K562 (cell line): ENCODE data around the gene PPFIBP2. TPM values are rescaled to one million over a fixed set of nuclear protein-coding genes. Genes with fewer than 3 reads are reported as not detected.

Experiments used
- ATAC-seq: fragments of 200-7000 bp; cut with Tn5 transposase; 3 replicates; pipeline ENCODE4 v1.9.1; 2020; ENCODE audit warnings: moderate library complexity
- BruUV-seq: library from RNA; stranded (reverse); fragments of 400-500 nt; replicated peaks from 2 replicates; lab custom pipeline; 2021; lab: Mats Ljungman, UMichigan
- CTCF ChIA-PET: fragments of 300-600 bp; formaldehyde crosslinking; extraction: SDS; loops from one replicate; lab custom pipeline; 2021; ENCODE audit warnings: low intra/inter-chr PET ratio; lab: Yijun Ruan, JAX
- POLR2A ChIA-PET: fragments of 300-600, 350-650 bp; sonication (Branson Sonifier 250); formaldehyde crosslinking; extraction: SDS; loops from one replicate; lab custom pipeline; 2021; ENCODE audit warnings: antibody characterized with exemption, inconsistent platforms; lab: Yijun Ruan, JAX
- DNase-seq, 4 experiments: peaks; one replicate each; pipeline versions ENCODE4 v3.0.0 to v3.0.0-alpha.2; 2011 to 2018; ENCODE audit warnings: low spot score in 3 of 4, mixed read lengths in 3 of 4; ENCODE audit errors: extremely low read depth in 1 of 4
- FAIRE-seq: peaks from 2 replicates; lab custom pipeline; 2011; peaks lifted over from hg19 to GRCh38; lab: Jason Lieb, UNC
- H2AFZ ChIP-seq: 2 replicates; pipeline ENCODE4 v1.6.0; 2011; ENCODE audit warnings: low read depth, low read length, control low read depth, inconsistent platforms
- H3K27ac ChIP-seq: fragments of 200-600 bp; 3 replicates; pipeline ENCODE4 v1.8.0; 2011; ENCODE audit warnings: low read depth, mild to moderate bottlenecking, control low read depth, inconsistent platforms, low read length, moderate library complexity, mixed read lengths; ENCODE audit errors: extremely low read depth
- H3K27me3 ChIP-seq, 2 experiments: fragments of 300-600 bp in 1 of 2; 2 replicates in 1 of 2; 3 replicates in 1 of 2; pipeline versions ENCODE4 v1.6.0 to v1.8.0; 2011; ENCODE audit warnings: inconsistent platforms in 2 of 2, low read length in 2 of 2, mild to moderate bottlenecking in 1 of 2, mixed read lengths in 1 of 2, moderate library complexity in 1 of 2; ENCODE audit not compliant: control insufficient read depth in 2 of 2, insufficient read depth in 2 of 2
- H3K36me3 ChIP-seq: fragments of 300-600 bp; 3 replicates; pipeline ENCODE4 v1.8.0; 2011; ENCODE audit warnings: mild to moderate bottlenecking, low read length, inconsistent platforms; ENCODE audit not compliant: control insufficient read depth, insufficient read depth
- H3K4me1 ChIP-seq, 2 experiments: fragments of 200-600 bp in 1 of 2; replicated peaks in 1 of 2; 2 replicates in 1 of 2; 3 replicates in 1 of 2; pipeline versions ENCODE4 v1.5.1 to v1.8.0; 2011; ENCODE audit warnings: inconsistent platforms in 2 of 2, low read length in 2 of 2, mild to moderate bottlenecking in 1 of 2, mixed read lengths in 1 of 2, moderate library complexity in 1 of 2; ENCODE audit not compliant: control insufficient read depth in 2 of 2, insufficient read depth in 2 of 2
- H3K4me2 ChIP-seq: 2 replicates; pipeline ENCODE4 v1.6.1; 2011; ENCODE audit warnings: low read length, control low read depth, inconsistent platforms, mixed read lengths; ENCODE audit not compliant: insufficient read depth
- H3K4me3 ChIP-seq: fragments of 200-600 bp; sonication (generic), shearing (Covaris generic); 2 replicates; pipeline ENCODE4 v1.5.1; 2016; ENCODE audit warnings: control low read depth, inconsistent platforms
- H3K79me2 ChIP-seq: fragments of 200-600 bp; 3 replicates; pipeline ENCODE4 v1.8.0; 2011; ENCODE audit warnings: low read length, inconsistent platforms; ENCODE audit not compliant: control insufficient read depth, insufficient read depth
- H3K9ac ChIP-seq, 2 experiments: 2 replicates each; pipeline versions ENCODE4 v1.6.0 to v1.6.1; 2011; ENCODE audit warnings: low read depth in 2 of 2, low read length in 2 of 2, control low read depth in 1 of 2, inconsistent platforms in 1 of 2, mild to moderate bottlenecking in 1 of 2, mixed read lengths in 1 of 2; ENCODE audit not compliant: insufficient read depth in 1 of 2
- H3K9me1 ChIP-seq: one replicate; pipeline ENCODE4 v1.6.0; 2011; ENCODE audit warnings: inconsistent platforms, mild to moderate bottlenecking, low read length, moderate library complexity; ENCODE audit not compliant: control insufficient read depth, insufficient read depth
- H3K9me3 ChIP-seq: replicated peaks from 2 replicates; pipeline ENCODE4 v1.5.1; 2011; ENCODE audit warnings: low read depth, low read length, inconsistent platforms; ENCODE audit not compliant: control insufficient read depth, insufficient read depth
- H4K20me1 ChIP-seq: replicated peaks from 2 replicates; pipeline ENCODE4 v1.6.1; 2011; ENCODE audit warnings: low read length, inconsistent platforms, mixed read lengths; ENCODE audit not compliant: control insufficient read depth, insufficient read depth
- BRF1 ChIP-seq: IDR thresholded peaks from 3 replicates; pipeline ENCODE4 v1.6.1; 2011; ENCODE audit warnings: borderline replicate concordance, mild to moderate bottlenecking; ENCODE audit not compliant: insufficient read length; ENCODE audit errors: extremely low read depth
- CBFA2T3 ChIP-seq: fragments of 450-650 bp; IDR thresholded peaks from 2 replicates; pipeline ENCODE4 v1.6.1; 2017
- CREM ChIP-seq: IDR thresholded peaks from 2 replicates; pipeline ENCODE4 v1.6.1; 2014; ENCODE audit warnings: antibody characterized with exemption, low read depth
- MAZ ChIP-seq, 2 experiments: fragments of 450-650 bp in 1 of 2; sonication (generic) in 1 of 2; formaldehyde crosslinking; IDR thresholded peaks in 1 of 2; conservative IDR thresholded peaks in 1 of 2; 2 replicates each; pipeline versions ENCODE4 v1.4.0 to v1.5.0; 2020; ENCODE audit warnings: mild to moderate bottlenecking in 1 of 2, missing genetic modification reagents in 1 of 2
- MTA2 ChIP-seq: fragments of 450-650 bp; IDR thresholded peaks from 2 replicates; pipeline ENCODE4 v1.6.1; 2016; ENCODE audit warnings: low read depth
- NFIX ChIP-seq: fragments of 250-450 bp; sonication (Bioruptor Pico); IDR thresholded peaks from 2 replicates; pipeline ENCODE4 v1.4.0; 2020; ENCODE audit warnings: low read depth, mild to moderate bottlenecking, moderate library complexity
- NR2F6 ChIP-seq: fragments of 450-650 bp; formaldehyde crosslinking; IDR thresholded peaks from 2 replicates; pipeline ENCODE4 v1.4.0; 2020; ENCODE audit warnings: mild to moderate bottlenecking
- POLR3G ChIP-seq: IDR thresholded peaks from 2 replicates; pipeline ENCODE4 v1.6.1; 2011; ENCODE audit not compliant: insufficient read length, insufficient replicate concordance; ENCODE audit errors: extremely low read depth
- TCF7 ChIP-seq: sonication (generic); IDR thresholded peaks from 2 replicates; pipeline ENCODE4 v1.6.1; 2016; ENCODE audit warnings: antibody characterized with exemption, borderline replicate concordance
- WGBS: fragments of 100-300 bp; shearing (Covaris generic); methylation state at CpG from one replicate; pipeline ENCODE4 v1.1.6; 2016; ENCODE audit warnings: low coverage, mixed read lengths; ENCODE audit not compliant: insufficient coverage; ENCODE audit errors: missing lambda C conversion rate; 5-methylcytosine and 5-hydroxymethylcytosine counted together
- in situ Hi-C: fragments of 300-500 bp; cut with MboI; formaldehyde crosslinking; loops from 4 replicates; pipeline ENCODE4 v1.15.0; 2018; ENCODE audit warnings: inconsistent platforms, mixed read lengths
- intact Hi-C: fragments of 100-400 bp; cut with micrococcal nuclease; formaldehyde crosslinking; loops from 2 replicates; pipeline ENCODE4 v1.14.2; 2022
- polyA plus RNA-seq, 8 experiments: library from polyadenylated mRNA; depleted of rRNA in 4 of 8; stranded (reverse) in 5 of 8; unstranded in 3 of 8; fragments of >200 nt; fragmentation: Nextera tagmentation in 2 of 8; fragmentation: Illumina TruSeq in 1 of 8; extraction: Ambion mirVana in 2 of 8; extraction: Trizol in 1 of 8; gene quantifications; 2 replicates each; pipeline versions ENCODE4 v1.2.1 to v1.2.3, GENCODE V29; 2011 to 2014; ENCODE audit warnings: inconsistent platforms in 1 of 8, missing spikeins in 1 of 8
- total RNA-seq, 7 experiments: library from RNA; depleted of rRNA in 6 of 7; stranded (reverse); fragments of >200 nt in 6 of 7; fragmentation: Illumina TruSeq in 2 of 7; extraction: Trizol in 2 of 7; gene quantifications; 2 replicates each; pipeline versions ENCODE4 v1.2.1 to v1.2.3, GENCODE V29; 2011 to 2021; ENCODE audit warnings: low replicate concordance in 1 of 7
- TF ChIP-seq, protein P1 (sequence below): fragments of 250-450 bp; sonication (Bioruptor Pico); IDR thresholded peaks from 2 replicates; pipeline ENCODE4 v1.5.0; 2020; ENCODE audit warnings: mild to moderate bottlenecking
- TF ChIP-seq, protein P2 (sequence below): fragments of 150-350 bp; conservative IDR thresholded peaks from 2 replicates; pipeline ENCODE4 v1.6.1; 2014; ENCODE audit warnings: low read length

Gene PPFIBP2
- total and polyA plus RNA-seq, 9 of the 15 experiments (the other 6 are each of a cell fraction or from before 2014, with no cell fraction given), result 0.18 to 3.4 (median 1.2) TPM

DNA sequence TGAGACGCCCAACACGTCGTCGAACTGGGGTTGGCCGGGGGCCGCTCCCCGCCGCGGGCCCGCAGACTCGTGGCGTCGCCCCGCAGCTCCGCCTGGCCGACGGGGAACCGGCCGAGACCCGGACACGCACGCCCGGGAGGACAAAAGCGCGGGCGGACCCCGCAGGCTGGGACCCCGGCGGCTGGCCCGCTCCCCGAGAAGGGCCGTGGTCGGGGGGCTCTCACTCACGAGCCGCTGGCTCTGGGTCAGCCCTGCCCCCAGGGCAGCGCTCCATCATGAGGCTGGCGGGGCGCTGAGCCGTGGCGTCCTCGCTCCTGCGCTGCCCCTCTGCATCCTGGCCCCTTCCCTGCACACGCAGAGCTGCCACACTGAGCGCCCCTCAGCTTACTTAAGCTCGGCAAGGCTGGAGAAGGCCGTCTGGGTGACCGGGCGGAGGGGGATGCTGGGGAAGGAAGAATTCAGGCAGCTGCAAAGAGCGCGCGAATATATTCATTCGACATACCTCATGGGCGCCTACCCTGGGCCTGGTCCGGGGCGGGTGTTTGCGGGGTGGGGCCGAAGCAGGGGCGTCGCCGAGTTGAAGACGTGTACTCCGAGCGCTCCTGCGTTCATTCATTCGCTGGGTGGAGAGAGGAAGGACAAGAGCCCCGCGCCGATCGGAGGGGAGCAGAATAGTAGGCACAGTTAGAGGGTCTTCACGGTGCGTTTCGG, 160.1 kb downstream of the PPFIBP2 start (continued):
- TF ChIP-seq NFIX (CRISPR knock-in tag) (no peak), TCF7 (no peak), NR2F6 (CRISPR knock-in tag) (no peak), MTA2 (no peak), POLR3G (no peak), CREM (peak; percentile 56; the same call in 1 of the 2 replicates), BRF1 (no peak), MAZ (CRISPR knock-in tag; conservative IDR thresholded peaks at IDR 0.05 in 1 of 2, IDR thresholded peaks at IDR 0.05 in 1 of 2) (peak in 1 of 2 experiments; percentile 3; a peak in 1 of 4 replicates)
- TF ChIP-seq, protein P1, sequence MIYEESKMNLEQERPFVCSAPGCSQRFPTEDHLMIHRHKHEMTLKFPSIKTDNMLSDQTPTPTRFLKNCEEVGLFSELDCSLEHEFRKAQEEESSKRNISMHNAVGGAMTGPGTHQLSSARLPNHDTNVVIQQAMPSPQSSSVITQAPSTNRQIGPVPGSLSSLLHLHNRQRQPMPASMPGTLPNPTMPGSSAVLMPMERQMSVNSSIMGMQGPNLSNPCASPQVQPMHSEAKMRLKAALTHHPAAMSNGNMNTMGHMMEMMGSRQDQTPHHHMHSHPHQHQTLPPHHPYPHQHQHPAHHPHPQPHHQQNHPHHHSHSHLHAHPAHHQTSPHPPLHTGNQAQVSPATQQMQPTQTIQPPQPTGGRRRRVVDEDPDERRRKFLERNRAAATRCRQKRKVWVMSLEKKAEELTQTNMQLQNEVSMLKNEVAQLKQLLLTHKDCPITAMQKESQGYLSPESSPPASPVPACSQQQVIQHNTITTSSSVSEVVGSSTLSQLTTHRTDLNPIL, result no peak

DNA sequence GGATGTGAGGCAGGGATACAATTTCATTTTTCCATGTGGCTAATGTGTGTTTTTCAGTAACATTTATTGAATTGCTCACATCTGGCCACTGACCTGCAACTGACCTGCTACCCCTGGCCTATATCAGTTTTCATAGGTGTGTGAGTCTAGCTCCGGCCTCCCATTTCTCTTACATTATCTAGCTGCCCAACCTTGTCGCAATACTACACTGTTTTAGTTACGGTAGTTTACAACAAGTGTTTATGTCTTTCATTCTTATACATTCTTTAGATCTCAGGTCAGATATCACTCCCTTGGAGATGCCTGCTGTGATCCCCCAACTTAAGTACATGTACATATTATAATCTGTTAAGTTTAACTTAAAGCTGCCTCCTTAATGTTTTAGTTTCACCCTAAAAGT, 161.8 kb downstream of the PPFIBP2 start:
- H2AFZ ChIP-seq, result no peak overlapping the region
- ChIA-PET CTCF (no interaction called here), POLR2A (interaction anchor here (0.6 kb wide), 1 partner anchor 325 kb away, joined by 3 read pairs; no protein-coding TSS in a partner anchor)
- H3K36me3 ChIP-seq, result no peaks in the 10 kb centered on the region
- no peak for ATAC-seq
- BruUV-seq, result no TSS peak
- no peak overlapping the region for H3K9ac ChIP-seq
- H3K4me1 ChIP-seq, result peaks cover 0 to 12% of the 10 kb centered on the region in 2 experiments; a peak in 4 of 5 replicates
- 20% methylated on average over 3 of the region's 3 CpGs for WGBS
- in situ Hi-C loops (no loop called here), intact Hi-C loops (no loop called here)
- no peaks in the 10 kb centered on the region for H4K20me1 ChIP-seq
- no peak for FAIRE-seq
- peaks cover 0 to 18% of the 10 kb centered on the region in 2 experiments; a peak in 2 of 5 replicates for H3K27me3 ChIP-seq
- DNase-seq, result peak in 1 of 4 experiments; percentile 9
- H3K27ac ChIP-seq, result no peak overlapping the region
- no peak overlapping the region for H3K4me3 ChIP-seq
- no peaks in the 10 kb centered on the region for H3K9me3 ChIP-seq
- no peak overlapping the region for H3K4me2 ChIP-seq
- H3K9me1 ChIP-seq, result no peaks in the 10 kb centered on the region
- no peaks in the 10 kb centered on the region for H3K79me2 ChIP-seq
- TF ChIP-seq CBFA2T3, result peak; percentile 26; the same call in 1 of the 2 replicates
- TF ChIP-seq, protein P2, sequence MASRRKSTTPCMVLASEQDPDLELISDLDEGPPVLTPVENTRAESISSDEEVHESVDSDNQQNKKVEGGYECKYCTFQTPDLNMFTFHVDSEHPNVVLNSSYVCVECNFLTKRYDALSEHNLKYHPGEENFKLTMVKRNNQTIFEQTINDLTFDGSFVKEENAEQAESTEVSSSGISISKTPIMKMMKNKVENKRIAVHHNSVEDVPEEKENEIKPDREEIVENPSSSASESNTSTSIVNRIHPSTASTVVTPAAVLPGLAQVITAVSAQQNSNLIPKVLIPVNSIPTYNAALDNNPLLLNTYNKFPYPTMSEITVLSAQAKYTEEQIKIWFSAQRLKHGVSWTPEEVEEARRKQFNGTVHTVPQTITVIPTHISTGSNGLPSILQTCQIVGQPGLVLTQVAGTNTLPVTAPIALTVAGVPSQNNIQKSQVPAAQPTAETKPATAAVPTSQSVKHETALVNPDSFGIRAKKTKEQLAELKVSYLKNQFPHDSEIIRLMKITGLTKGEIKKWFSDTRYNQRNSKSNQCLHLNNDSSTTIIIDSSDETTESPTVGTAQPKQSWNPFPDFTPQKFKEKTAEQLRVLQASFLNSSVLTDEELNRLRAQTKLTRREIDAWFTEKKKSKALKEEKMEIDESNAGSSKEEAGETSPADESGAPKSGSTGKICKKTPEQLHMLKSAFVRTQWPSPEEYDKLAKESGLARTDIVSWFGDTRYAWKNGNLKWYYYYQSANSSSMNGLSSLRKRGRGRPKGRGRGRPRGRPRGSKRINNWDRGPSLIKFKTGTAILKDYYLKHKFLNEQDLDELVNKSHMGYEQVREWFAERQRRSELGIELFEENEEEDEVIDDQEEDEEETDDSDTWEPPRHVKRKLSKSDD, result no peak
